CD4-positive, alpha-beta T cell treated with Interleukin-2 at 100 ng/mL for 4 hours (primary cell): ENCODE measurements around the gene NR1H4.
"Not testable (repeated sequence)": the region's sequence is repeated elsewhere in the genome, so short reads cannot be mapped to it uniquely, and the experiment has no call there.

ENCODE experiments used
- DNase-seq: peaks from one replicate; pipeline ENCODE4 v3.0.0-alpha.2; 2020; ENCODE audit warnings: low spot score

The NR1H4 gene

GRCh38 chr12:100572184-100572583, 98.5 kb downstream of the NR1H4 start:
- DNase-seq, result no peak

GRCh38 chr12:100573292-100574186, 99.9 kb downstream of the NR1H4 start, which contains the start of gene GAS2L3:
GAS2L3 (plus strand) TSS chr12:100573684; CDS start chr12:100594905, 21,221 bp downstream.
- peak; percentile 47 for DNase-seq

GRCh38 chr12:100574187-100575074, 100.8 kb downstream of the NR1H4 start:
- DNase-seq, result no peak

DNA sequence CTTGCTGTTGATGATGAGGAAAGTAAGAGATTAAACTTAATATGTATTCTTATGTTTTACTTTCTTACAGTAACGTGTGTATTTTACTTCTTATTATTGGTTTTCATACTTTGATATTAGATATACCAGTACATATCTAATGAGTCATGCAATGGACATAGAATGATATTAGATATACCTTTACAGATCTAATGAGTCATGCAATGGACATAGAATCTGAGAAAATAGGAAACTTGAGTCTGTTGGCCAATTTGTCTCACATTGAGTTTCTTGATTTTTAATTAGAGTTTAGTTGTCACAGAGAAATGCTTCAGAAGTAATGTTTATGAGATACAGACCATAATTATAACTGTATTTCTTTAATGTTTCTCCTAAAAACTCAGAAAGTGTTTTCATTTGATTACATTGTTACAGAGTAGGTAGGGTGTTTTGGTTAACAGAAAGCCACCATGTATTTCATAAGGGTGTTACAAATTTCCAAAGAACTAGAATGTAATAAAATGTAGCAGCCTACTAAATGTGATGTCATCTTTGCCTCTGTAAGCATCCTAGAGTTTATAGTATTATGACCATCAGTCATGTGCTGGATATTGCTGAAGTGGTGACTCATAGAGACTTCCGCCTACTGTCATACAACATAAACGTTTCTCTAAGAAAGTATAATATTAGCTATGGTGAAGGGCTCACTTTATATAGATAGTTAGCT, 102.8 kb downstream of the NR1H4 start:
- DNase-seq, result no peak

GRCh38 chr12:100578923-100579322, 105.3 kb downstream of the NR1H4 start:
- no peak for DNase-seq

DNA sequence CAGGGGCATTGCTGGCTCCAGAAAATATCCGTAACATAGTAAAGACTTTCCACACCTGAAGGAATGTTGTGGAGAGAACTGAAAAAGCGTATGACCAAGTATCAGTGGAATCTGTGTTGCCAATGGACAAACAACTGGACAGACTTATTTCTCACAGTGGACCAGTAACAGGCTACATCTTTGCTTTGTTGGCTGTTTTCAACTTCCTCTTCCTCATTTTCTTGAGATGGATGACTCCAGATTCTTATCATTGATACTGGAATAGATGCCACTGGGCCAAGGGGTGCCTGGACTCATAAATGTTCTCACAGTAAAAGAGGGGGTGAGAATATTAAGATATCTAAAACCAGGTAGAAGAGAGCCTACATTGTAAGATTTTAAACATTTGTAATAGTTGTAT, 106.2 kb downstream of the NR1H4 start:
- no peak for DNase-seq

DNA sequence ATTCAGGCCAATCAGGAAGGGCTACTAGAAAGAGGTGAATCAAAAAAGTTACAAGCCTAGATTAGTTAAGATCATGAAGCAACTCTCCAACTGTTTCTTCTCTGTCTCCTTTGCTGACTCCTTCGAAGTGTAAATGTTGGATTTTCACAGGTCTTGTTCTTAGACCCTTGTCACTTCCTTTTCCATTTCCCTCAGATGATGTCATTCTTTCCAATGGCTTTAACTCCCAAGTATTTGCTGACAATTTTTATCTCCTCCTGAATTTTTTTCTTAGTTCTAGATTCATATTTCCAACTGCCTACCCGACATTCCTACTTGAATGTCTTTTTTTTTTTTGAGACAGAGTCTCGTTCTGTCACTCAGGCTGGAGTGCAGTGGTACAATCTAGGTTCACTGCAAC, 110.6 kb downstream of the NR1H4 start:
- DNase-seq, result no peak

DNA sequence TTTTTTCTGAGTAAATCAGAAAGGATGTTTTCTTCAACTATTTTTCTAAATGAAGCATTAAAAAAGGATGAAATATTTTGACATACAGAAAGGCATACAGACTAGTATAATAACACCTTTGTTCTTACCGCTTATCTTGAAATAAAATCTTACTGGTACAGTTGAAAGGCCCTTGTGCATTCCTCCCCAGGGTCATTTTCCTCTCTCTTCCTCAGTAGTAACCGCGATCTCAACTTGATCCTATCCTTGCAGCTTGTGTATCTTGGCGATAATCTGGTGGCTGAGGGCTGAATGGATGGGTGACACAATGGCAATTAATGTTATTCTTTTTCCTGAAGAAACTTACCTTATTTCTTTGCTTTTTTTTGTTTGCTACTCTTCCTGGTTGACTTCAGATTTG, 118.3 kb downstream of the NR1H4 start:
- DNase-seq, result no peak

DNA sequence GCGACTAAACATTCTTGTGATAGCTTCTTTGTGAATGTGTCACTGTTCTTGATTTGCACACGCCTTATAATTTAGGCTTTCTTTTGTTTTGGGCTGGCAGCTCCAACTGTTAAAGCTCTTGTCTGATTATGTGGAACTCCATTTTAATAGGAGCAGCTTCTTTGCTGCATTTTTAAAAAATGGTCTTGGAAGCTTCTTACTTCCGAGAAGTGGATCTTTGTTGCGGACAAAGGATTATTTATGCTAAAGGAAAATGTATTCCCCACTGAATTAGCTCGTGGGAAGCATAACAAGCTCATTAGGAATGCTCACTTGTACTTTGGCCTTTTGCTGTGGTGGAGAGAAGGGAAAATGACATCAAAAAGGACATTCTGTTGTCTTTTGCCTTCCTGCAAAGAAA, 119.8 kb downstream of the NR1H4 start:
- DNase-seq, result no peak

- no peak for DNase-seq
Observed at GRCh38 chr12:100601626-100602025, 128.0 kb downstream of the NR1H4 start.

GRCh38 chr12:100602997-100603396, 129.3 kb downstream of the NR1H4 start:
- not testable (repeated sequence) for DNase-seq

- no peak for DNase-seq
Observed at GRCh38 chr12:100608776-100609175, 135.1 kb downstream of the NR1H4 start.

DNA sequence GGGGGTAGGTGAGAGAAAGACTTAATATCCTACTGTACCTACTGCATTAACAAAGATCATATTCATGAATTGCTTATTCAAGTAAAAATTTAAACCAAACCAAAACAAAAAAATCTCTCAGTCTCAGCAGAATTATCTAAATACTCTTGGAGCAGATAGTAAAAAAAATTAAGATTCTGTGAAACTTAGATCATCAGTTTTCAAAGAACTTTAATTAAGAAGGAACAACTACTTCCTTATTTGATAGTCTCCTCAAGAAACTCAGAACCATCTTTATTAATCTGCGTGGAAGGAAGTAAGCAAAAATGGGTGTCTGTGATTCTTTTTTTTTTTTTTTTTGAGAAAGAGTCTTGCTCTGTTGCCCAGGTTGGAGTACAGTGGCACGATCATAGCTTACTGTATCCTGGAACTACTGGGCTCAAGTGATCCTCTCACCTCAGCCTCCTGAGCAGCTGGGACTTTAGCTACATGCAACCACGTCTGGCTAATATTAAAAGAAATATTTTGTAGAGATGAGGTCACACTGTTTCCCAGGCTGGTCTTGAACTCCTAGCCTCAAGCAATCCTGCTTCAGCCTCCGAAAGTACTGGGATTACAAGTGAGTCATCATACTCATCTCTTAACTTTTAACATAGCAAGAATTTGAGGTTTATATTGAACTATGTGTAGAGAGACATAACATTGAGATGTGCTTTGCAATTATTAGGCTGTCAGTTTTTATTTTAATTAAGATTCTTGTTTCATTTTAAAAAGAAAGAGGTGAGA, 137.2 kb downstream of the NR1H4 start:
- DNase-seq, result no peak

DNA sequence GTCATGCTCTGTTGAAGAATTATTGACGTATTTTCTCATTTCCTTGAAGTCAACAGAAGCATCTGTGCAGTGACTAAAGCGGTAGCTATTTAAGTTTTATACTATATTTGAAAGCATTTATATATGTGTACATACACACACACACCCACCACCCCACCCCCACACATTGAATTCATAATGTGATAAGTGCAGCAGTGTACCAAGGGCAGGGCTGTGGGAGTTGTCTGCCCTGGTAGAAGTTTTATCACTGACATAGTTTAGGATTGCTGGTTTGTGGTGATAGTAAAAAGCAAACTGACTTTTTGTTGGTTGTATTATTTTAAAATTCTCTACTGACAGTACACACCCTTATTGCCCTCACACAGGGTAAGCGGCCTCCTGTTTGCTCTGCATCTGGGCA, 138.9 kb downstream of the NR1H4 start:
- no peak for DNase-seq
